H9 (cell line): ENCODE data around the gene CTAG2. TPM values are rescaled to one million over a fixed set of nuclear protein-coding genes. Genes with fewer than 3 reads are reported as not detected.
"Not testable (repeated sequence)": the region's sequence is repeated elsewhere in the genome, so short reads cannot be mapped to it uniquely, and the experiment has no call there.

Source experiments
- DNase-seq: peaks from one replicate; pipeline ENCODE4 v3.0.0-alpha.2; 2017
- H2AFZ ChIP-seq: one replicate; pipeline ENCODE4 v1.6.1; 2013; ENCODE audit warnings: mild to moderate bottlenecking, low read length, control low read depth, moderate library complexity
- H2AK5ac ChIP-seq: 2 replicates; pipeline ENCODE4 v1.6.1; 2013; ENCODE audit warnings: low read length, control low read depth, mixed read lengths; ENCODE audit not compliant: insufficient read length
- H2BK120ac ChIP-seq: one replicate; pipeline ENCODE4 v1.6.1; 2013; ENCODE audit warnings: low read depth, mild to moderate bottlenecking, low read length, control low read depth, inconsistent platforms; ENCODE audit not compliant: poor library complexity, severe bottlenecking
- H2BK12ac ChIP-seq: 2 replicates; pipeline ENCODE4 v1.6.1; 2013; ENCODE audit warnings: low read length, control low read depth, mixed read lengths, low read depth; ENCODE audit not compliant: insufficient read length
- H2BK15ac ChIP-seq: 2 replicates; pipeline ENCODE4 v1.6.1; 2013; ENCODE audit warnings: low read depth, low read length, control low read depth
- H2BK20ac ChIP-seq: one replicate; pipeline ENCODE4 v1.6.1; 2013; ENCODE audit warnings: low read depth, mild to moderate bottlenecking, low read length, control low read depth, inconsistent platforms; ENCODE audit not compliant: poor library complexity, severe bottlenecking
- H2BK5ac ChIP-seq: 2 replicates; pipeline ENCODE4 v1.6.1; 2013; ENCODE audit warnings: low read length, control low read depth, mixed read lengths; ENCODE audit not compliant: insufficient read length
- H3K14ac ChIP-seq: 2 replicates; pipeline ENCODE4 v1.6.1; 2013; ENCODE audit warnings: low read length, control low read depth; ENCODE audit not compliant: insufficient read depth
- H3K18ac ChIP-seq: 2 replicates; pipeline ENCODE4 v1.6.1; 2013; ENCODE audit warnings: low read depth, mild to moderate bottlenecking, mixed read lengths, low read length, control low read depth; ENCODE audit not compliant: insufficient read length
- H3K23ac ChIP-seq: 2 replicates; pipeline ENCODE4 v1.6.1; 2013; ENCODE audit warnings: low read length, control low read depth, mixed read lengths, low read depth; ENCODE audit not compliant: insufficient read length
- H3K23me2 ChIP-seq: 2 replicates; pipeline ENCODE4 v1.6.1; 2013; ENCODE audit warnings: low read depth, mild to moderate bottlenecking, mixed read lengths, low read length, control low read depth; ENCODE audit not compliant: insufficient read length, poor library complexity, severe bottlenecking
- H3K27ac ChIP-seq: 2 replicates; pipeline ENCODE4 v1.5.1; 2013; ENCODE audit warnings: low read length, control low read depth, mixed read lengths, low read depth; ENCODE audit not compliant: insufficient read length
- H3K27me3 ChIP-seq: 2 replicates; pipeline ENCODE4 v1.6.1; 2013; ENCODE audit warnings: low read length, control low read depth, inconsistent platforms; ENCODE audit not compliant: insufficient read depth
- H3K4ac ChIP-seq: 2 replicates; pipeline ENCODE4 v1.6.1; 2013; ENCODE audit warnings: low read depth, mild to moderate bottlenecking, control low read depth, inconsistent platforms, low read length, moderate library complexity
- H3K4me1 ChIP-seq: 2 replicates; pipeline ENCODE4 v1.6.1; 2013; ENCODE audit warnings: low read length, control low read depth, inconsistent platforms; ENCODE audit not compliant: insufficient read depth
- H3K4me2 ChIP-seq: 2 replicates; pipeline ENCODE4 v1.6.1; 2013; ENCODE audit warnings: low read length, control low read depth, mixed read lengths; ENCODE audit not compliant: insufficient read length, insufficient read depth
- H3K56ac ChIP-seq: 2 replicates; pipeline ENCODE4 v1.6.1; 2013; ENCODE audit warnings: low read depth, mild to moderate bottlenecking, mixed read lengths, low read length, control low read depth; ENCODE audit not compliant: insufficient read length
- H3K79me1 ChIP-seq: 2 replicates; pipeline ENCODE4 v1.6.1; 2013; ENCODE audit warnings: low read depth, mild to moderate bottlenecking, moderate library complexity, low read length, control low read depth, inconsistent platforms; ENCODE audit not compliant: insufficient read depth, poor library complexity, severe bottlenecking
- H3K79me2 ChIP-seq: 2 replicates; pipeline ENCODE4 v1.6.1; 2013; ENCODE audit warnings: low read length, control low read depth, inconsistent platforms; ENCODE audit not compliant: insufficient read depth
- H3K9ac ChIP-seq: 2 replicates; pipeline ENCODE4 v1.6.1; 2013; ENCODE audit warnings: low read length, control low read depth, mixed read lengths; ENCODE audit not compliant: insufficient read length; ENCODE audit errors: extremely low read depth
- H3K9me3 ChIP-seq: one replicate; pipeline ENCODE4 v1.6.1; 2013; ENCODE audit warnings: low read depth, low read length, inconsistent platforms; ENCODE audit not compliant: control insufficient read depth
- H3T11ph ChIP-seq: one replicate; pipeline ENCODE4 v1.6.1; 2013; ENCODE audit warnings: mild to moderate bottlenecking, low read length, control low read depth, inconsistent platforms
- H4K20me1 ChIP-seq: one replicate; pipeline ENCODE4 v1.6.1; 2013; ENCODE audit not compliant: control insufficient read depth, insufficient read length, insufficient read depth
- H4K5ac ChIP-seq: 2 replicates; pipeline ENCODE4 v1.6.1; 2013; ENCODE audit warnings: low read depth, mild to moderate bottlenecking, mixed read lengths, low read length, control low read depth; ENCODE audit not compliant: insufficient read length
- H4K8ac ChIP-seq: replicated peaks from 2 replicates; pipeline ENCODE4 v1.6.1; 2013; ENCODE audit warnings: low read length, control low read depth, mixed read lengths, low read depth; ENCODE audit not compliant: insufficient read length
- H4K91ac ChIP-seq: 2 replicates; pipeline ENCODE4 v1.6.1; 2013; ENCODE audit warnings: low read depth, mild to moderate bottlenecking, moderate library complexity, mixed read lengths, low read length, control low read depth; ENCODE audit not compliant: insufficient read length
- H3K27ac Mint-ChIP-seq, 3 experiments: 2 replicates in 2 of 3; 3 replicates in 1 of 3; pipeline ENCODE4 v1.8.0; 2020 to 2021; ENCODE audit warnings: mixed read lengths in 3 of 3, mild to moderate bottlenecking in 1 of 3, moderate library complexity in 1 of 3
- H3K27me3 Mint-ChIP-seq: 2 replicates; pipeline ENCODE4 v1.8.0; 2021; ENCODE audit warnings: low read depth, mild to moderate bottlenecking, moderate library complexity, mixed read lengths
- H3K36me3 Mint-ChIP-seq, 3 experiments: 2 replicates in 2 of 3; 3 replicates in 1 of 3; pipeline ENCODE4 v1.8.0; 2020 to 2021; ENCODE audit warnings: low read depth in 3 of 3, mixed read lengths in 3 of 3; ENCODE audit not compliant: insufficient read depth in 1 of 3
- H3K4me1 Mint-ChIP-seq, 2 experiments: 2 replicates each; pipeline ENCODE4 v1.8.0; 2020; ENCODE audit warnings: mixed read lengths in 2 of 2
- H3K4me3 Mint-ChIP-seq, 2 experiments: 2 replicates in 1 of 2; 3 replicates in 1 of 2; pipeline ENCODE4 v1.8.0; 2020 to 2021; ENCODE audit warnings: mild to moderate bottlenecking in 2 of 2, mixed read lengths in 2 of 2, moderate library complexity in 1 of 2
- H3K9me3 Mint-ChIP-seq, 2 experiments: 2 replicates in 1 of 2; 3 replicates in 1 of 2; pipeline ENCODE4 v1.8.0; 2020; ENCODE audit warnings: mild to moderate bottlenecking in 2 of 2, mixed read lengths in 2 of 2, moderate library complexity in 1 of 2
- WGBS: extraction: QIAGEN DNeasy Blood & Tissue Kit; methylation state at CpG from one replicate; pipeline ENCODE4 v1.1.7; 2013; ENCODE audit warnings: missing lambda C conversion rate, low lambda C conversion rate, mixed read lengths; ENCODE audit not compliant: insufficient read length; ENCODE audit errors: extremely low coverage; 5-methylcytosine and 5-hydroxymethylcytosine counted together
- total RNA-seq: library from RNA; stranded (reverse); gene quantifications from 2 replicates; pipeline ENCODE4 v1.2.1, GENCODE V29; 2021

CTAG2 gene
- total RNA-seq, 1 experiment from 2014 or later, result not detected

DNA sequence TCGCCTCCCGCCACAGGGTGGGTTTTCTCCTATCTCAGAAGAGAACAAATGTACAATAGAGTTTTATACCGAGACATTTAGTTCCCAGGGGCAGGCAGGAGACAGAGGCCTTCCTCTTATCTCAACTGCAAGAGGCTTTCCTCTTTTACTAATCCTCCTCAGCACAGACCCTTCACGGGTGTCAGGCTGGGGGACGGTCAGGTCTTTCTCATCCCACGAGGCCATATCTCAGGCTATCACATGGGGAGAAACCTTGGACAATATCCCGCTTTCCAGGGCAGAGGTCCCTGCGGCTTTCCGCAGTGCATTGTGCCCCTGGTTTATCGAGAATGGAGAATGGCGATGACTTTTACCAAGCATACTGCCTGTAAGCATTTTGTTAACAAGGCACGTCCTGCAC, 44.6 kb downstream of the CTAG2 start:
- not testable (repeated sequence) for H3K4me3 Mint-ChIP-seq, DNase-seq, H3K36me3 Mint-ChIP-seq, H2BK120ac ChIP-seq, H3K4me2 ChIP-seq, H2BK12ac ChIP-seq, H3K23me2 ChIP-seq, H2BK5ac ChIP-seq, H2BK20ac ChIP-seq, H3K27me3 Mint-ChIP-seq, H3T11ph ChIP-seq, H4K8ac ChIP-seq, H3K27ac ChIP-seq, H3K23ac ChIP-seq, H3K4ac ChIP-seq, H4K5ac ChIP-seq, H3K18ac ChIP-seq, H3K79me1 ChIP-seq, H3K4me1 ChIP-seq, H2AK5ac ChIP-seq, H4K20me1 ChIP-seq, H2AFZ ChIP-seq, H3K9ac ChIP-seq, H2BK15ac ChIP-seq, H4K91ac ChIP-seq, H3K14ac ChIP-seq, H3K56ac ChIP-seq, H3K27me3 ChIP-seq, H3K79me2 ChIP-seq
- no CpG with 5 or more reads among the region's 12 CpGs for WGBS
- H3K4me1 Mint-ChIP-seq, result peaks cover 11 to 18% of the 10 kb centered on the region in 2 experiments
- H3K27ac Mint-ChIP-seq, result peak overlapping the region in 1 of 3 experiments; percentile 67; a peak in 1 of 7 replicates
- H3K9me3 Mint-ChIP-seq, result peaks cover 46 to 66% of the 10 kb centered on the region in 2 experiments
- peaks cover 15% of the 10 kb centered on the region for H3K9me3 ChIP-seq

DNA sequence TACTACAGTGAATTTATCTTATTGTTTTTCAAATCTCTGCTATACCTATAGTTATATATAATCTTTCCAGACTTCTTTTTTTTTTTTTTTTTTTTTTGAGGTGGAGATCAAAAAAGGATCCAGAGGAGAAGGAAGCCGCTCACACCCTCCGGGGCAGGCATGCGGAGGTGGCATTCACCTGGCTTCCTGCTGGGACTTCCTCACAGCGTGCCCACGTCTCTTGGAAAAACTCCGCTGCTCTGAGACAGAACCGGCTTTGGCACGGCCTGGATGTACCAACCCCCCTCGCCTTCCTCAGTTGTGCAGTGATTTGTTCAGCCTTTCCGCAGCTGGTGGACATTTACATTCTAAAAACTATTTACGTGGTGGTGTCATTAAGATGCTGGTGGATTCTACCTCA, 45.4 kb downstream of the CTAG2 start:
- not testable (repeated sequence) for H4K20me1 ChIP-seq, H3K23ac ChIP-seq, H3K27me3 ChIP-seq, H3K4me3 Mint-ChIP-seq, H3K4me2 ChIP-seq, H3T11ph ChIP-seq, H3K4me1 ChIP-seq, H3K36me3 Mint-ChIP-seq, H4K8ac ChIP-seq, H2AK5ac ChIP-seq, H3K79me1 ChIP-seq, H3K27ac Mint-ChIP-seq, H3K4ac ChIP-seq, H4K5ac ChIP-seq, DNase-seq, H3K79me2 ChIP-seq, H3K14ac ChIP-seq, H2AFZ ChIP-seq, H3K56ac ChIP-seq, H3K27ac ChIP-seq, H2BK12ac ChIP-seq, H2BK15ac ChIP-seq, H3K27me3 Mint-ChIP-seq, H4K91ac ChIP-seq, H3K18ac ChIP-seq, H2BK120ac ChIP-seq, H2BK5ac ChIP-seq, H3K23me2 ChIP-seq, H3K9ac ChIP-seq, H2BK20ac ChIP-seq
- H3K9me3 ChIP-seq, result peaks cover 23% of the 10 kb centered on the region
- peaks cover 13 to 19% of the 10 kb centered on the region in 2 experiments for H3K4me1 Mint-ChIP-seq
- no CpG with 5 or more reads among the region's 11 CpGs for WGBS
- H3K9me3 Mint-ChIP-seq, result peaks cover 52 to 72% of the 10 kb centered on the region in 2 experiments
